ENCODE data around the gene PREPL. TPM values are rescaled to one million over a fixed set of nuclear protein-coding genes. Genes with fewer than 3 reads are reported as not detected.

Gene PREPL
- total RNA-seq, 2 experiments from 2014 or later, result 30.0 to 31.4 TPM

- H3K36me3 ChIP-seq (ENCODE audit: insufficient read depth, low read length), result peaks cover 62% of the 10 kb centered on the region
Measured at GRCh38 chr2:44328750-44329149, 32.5 kb downstream of the PREPL start.

GRCh38 chr2:44326548-44327264, 34.6 kb downstream of the PREPL start:
- no peak for DNase-seq
- H3K27ac Mint-ChIP-seq, result no peak overlapping the region
- H3K4me1 Mint-ChIP-seq (ENCODE audit: low read depth), result no peaks in the 10 kb centered on the region
- no peaks in the 10 kb centered on the region for H3K27me3 Mint-ChIP-seq
- Histone ChIP-seq H3K27me3 (ENCODE audit: control insufficient read depth in 1 of 2, insufficient read depth in 2 of 2, low read length in 2 of 2) (no peaks in the 10 kb centered on the region), H3K9me3 (ENCODE audit: control insufficient read depth in 1 of 2, insufficient read depth in 1 of 2, low read length in 2 of 2) (no peaks in the 10 kb centered on the region), H3K4me1 (ENCODE audit: insufficient read depth, low read length) (no peaks in the 10 kb centered on the region), H3K4me3 (ENCODE audit: low read length) (no peak overlapping the region), H3K27ac (ENCODE audit: low read depth in 1 of 2, low read length in 2 of 2) (no peak overlapping the region), H3K36me3 (ENCODE audit: insufficient read depth, low read length) (peaks cover 75% of the 10 kb centered on the region)
- no peaks in the 10 kb centered on the region for H3K9me3 Mint-ChIP-seq
- no peak for ATAC-seq (ENCODE audit: poor library complexity)
- ChIA-PET CTCF (no interaction called here), POLR2A (interaction anchor here (1.3 kb wide), 1 partner anchor 35 kb away, joined by 4 read pairs; the partner anchor contains the start of gene CAMKMT)
- TF ChIP-seq, protein P1, sequence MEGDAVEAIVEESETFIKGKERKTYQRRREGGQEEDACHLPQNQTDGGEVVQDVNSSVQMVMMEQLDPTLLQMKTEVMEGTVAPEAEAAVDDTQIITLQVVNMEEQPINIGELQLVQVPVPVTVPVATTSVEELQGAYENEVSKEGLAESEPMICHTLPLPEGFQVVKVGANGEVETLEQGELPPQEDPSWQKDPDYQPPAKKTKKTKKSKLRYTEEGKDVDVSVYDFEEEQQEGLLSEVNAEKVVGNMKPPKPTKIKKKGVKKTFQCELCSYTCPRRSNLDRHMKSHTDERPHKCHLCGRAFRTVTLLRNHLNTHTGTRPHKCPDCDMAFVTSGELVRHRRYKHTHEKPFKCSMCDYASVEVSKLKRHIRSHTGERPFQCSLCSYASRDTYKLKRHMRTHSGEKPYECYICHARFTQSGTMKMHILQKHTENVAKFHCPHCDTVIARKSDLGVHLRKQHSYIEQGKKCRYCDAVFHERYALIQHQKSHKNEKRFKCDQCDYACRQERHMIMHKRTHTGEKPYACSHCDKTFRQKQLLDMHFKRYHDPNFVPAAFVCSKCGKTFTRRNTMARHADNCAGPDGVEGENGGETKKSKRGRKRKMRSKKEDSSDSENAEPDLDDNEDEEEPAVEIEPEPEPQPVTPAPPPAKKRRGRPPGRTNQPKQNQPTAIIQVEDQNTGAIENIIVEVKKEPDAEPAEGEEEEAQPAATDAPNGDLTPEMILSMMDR (IDR thresholded peaks at IDR 0.05), result no peak
- intact Hi-C loops (cut with DNase I, micrococcal nuclease), result no loop called here
- H3K4me3 Mint-ChIP-seq, result no peak overlapping the region
- peaks cover 96% of the 10 kb centered on the region for H3K36me3 Mint-ChIP-seq (ENCODE audit: low read depth)

More at GRCh38 chr2:44328750-44329149, 32.5 kb downstream of the PREPL start:
- DNase-seq (no peak), ATAC-seq (ENCODE audit: poor library complexity) (no peak)
- Histone ChIP-seq H3K27ac (ENCODE audit: low read depth in 1 of 2, low read length in 2 of 2) (no peak overlapping the region), H3K9me3 (ENCODE audit: control insufficient read depth in 1 of 2, insufficient read depth in 1 of 2, low read length in 2 of 2) (no peaks in the 10 kb centered on the region), H3K4me3 (ENCODE audit: low read length) (no peak overlapping the region), H3K4me1 (ENCODE audit: insufficient read depth, low read length) (no peaks in the 10 kb centered on the region), H3K27me3 (ENCODE audit: control insufficient read depth in 1 of 2, insufficient read depth in 2 of 2, low read length in 2 of 2) (no peaks in the 10 kb centered on the region)
- CTCF ChIA-PET, result interaction anchor here (0.8 kb wide), 1 partner anchor 285 kb away, joined by 3 read pairs; no protein-coding TSS in a partner anchor
- Mint-ChIP-seq H3K36me3 (ENCODE audit: low read depth) (peaks cover 91% of the 10 kb centered on the region), H3K4me3 (no peak overlapping the region), H3K9me3 (no peaks in the 10 kb centered on the region), H3K27ac (no peak overlapping the region), H3K4me1 (ENCODE audit: low read depth) (no peaks in the 10 kb centered on the region), H3K27me3 (no peaks in the 10 kb centered on the region)
- POLR2A ChIA-PET, result no interaction called here
- TF ChIP-seq, protein P1 (IDR thresholded peaks at IDR 0.05), result no peak
- intact Hi-C loops (cut with DNase I, micrococcal nuclease), result no loop called here

GRCh38 chr2:44325897-44326296, 35.4 kb downstream of the PREPL start:
- TF ChIP-seq, protein P1 (IDR thresholded peaks at IDR 0.05), result no peak
- ChIA-PET POLR2A (interaction anchor here (0.6 to 1.3 kb wide), 2 partner anchors 36 to 73 kb away, joined by 3 to 4 read pairs; partner anchors contain the start of gene CAMKMT), CTCF (no interaction called here)
- intact Hi-C loops (cut with DNase I, micrococcal nuclease), result no loop called here
- H3K27me3 ChIP-seq (ENCODE audit: control insufficient read depth in 1 of 2, insufficient read depth in 2 of 2, low read length in 2 of 2), result no peaks in the 10 kb centered on the region
- H3K27ac ChIP-seq (ENCODE audit: low read depth in 1 of 2, low read length in 2 of 2), result no peak overlapping the region
- H3K4me3 ChIP-seq (ENCODE audit: low read length), result no peak overlapping the region
- no peaks in the 10 kb centered on the region for H3K9me3 ChIP-seq (ENCODE audit: control insufficient read depth in 1 of 2, insufficient read depth in 1 of 2, low read length in 2 of 2)
- peaks cover 76% of the 10 kb centered on the region for H3K36me3 ChIP-seq (ENCODE audit: insufficient read depth, low read length)
- Mint-ChIP-seq H3K36me3 (ENCODE audit: low read depth) (peaks cover 96% of the 10 kb centered on the region), H3K4me3 (no peak overlapping the region), H3K27me3 (no peaks in the 10 kb centered on the region), H3K27ac (no peak overlapping the region), H3K4me1 (ENCODE audit: low read depth) (no peaks in the 10 kb centered on the region), H3K9me3 (no peaks in the 10 kb centered on the region)
- DNase-seq (no peak), ATAC-seq (ENCODE audit: poor library complexity) (no peak)
- H3K4me1 ChIP-seq (ENCODE audit: insufficient read depth, low read length), result no peaks in the 10 kb centered on the region

Data from CD4-positive, alpha-beta T cell (primary cell).